Measurements from ENCODE around the gene DLGAP4.

- TF ChIP-seq, protein P1, sequence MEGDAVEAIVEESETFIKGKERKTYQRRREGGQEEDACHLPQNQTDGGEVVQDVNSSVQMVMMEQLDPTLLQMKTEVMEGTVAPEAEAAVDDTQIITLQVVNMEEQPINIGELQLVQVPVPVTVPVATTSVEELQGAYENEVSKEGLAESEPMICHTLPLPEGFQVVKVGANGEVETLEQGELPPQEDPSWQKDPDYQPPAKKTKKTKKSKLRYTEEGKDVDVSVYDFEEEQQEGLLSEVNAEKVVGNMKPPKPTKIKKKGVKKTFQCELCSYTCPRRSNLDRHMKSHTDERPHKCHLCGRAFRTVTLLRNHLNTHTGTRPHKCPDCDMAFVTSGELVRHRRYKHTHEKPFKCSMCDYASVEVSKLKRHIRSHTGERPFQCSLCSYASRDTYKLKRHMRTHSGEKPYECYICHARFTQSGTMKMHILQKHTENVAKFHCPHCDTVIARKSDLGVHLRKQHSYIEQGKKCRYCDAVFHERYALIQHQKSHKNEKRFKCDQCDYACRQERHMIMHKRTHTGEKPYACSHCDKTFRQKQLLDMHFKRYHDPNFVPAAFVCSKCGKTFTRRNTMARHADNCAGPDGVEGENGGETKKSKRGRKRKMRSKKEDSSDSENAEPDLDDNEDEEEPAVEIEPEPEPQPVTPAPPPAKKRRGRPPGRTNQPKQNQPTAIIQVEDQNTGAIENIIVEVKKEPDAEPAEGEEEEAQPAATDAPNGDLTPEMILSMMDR (IDR thresholded peaks at IDR 0.05; ENCODE audit: low read length), result no peak
- no peak for TF ChIP-seq EZH2 (optimal IDR thresholded peaks at IDR 0.05; ENCODE audit: low read depth, low read length)
- TF ChIP-seq EZH2phosphoT487 (IDR thresholded peaks at IDR 0.05; ENCODE audit: low read length), result no peak
Measured at GRCh38 chr20:36462440-36463211, 156.5 kb downstream of the DLGAP4 start.
